Stomach (tissue), 4 donors: ENCODE results near the gene XRCC5.

Experiments
- POLR2A ChIP-seq, 4 donors: fragments of 450-650 bp; IDR thresholded peaks; one replicate each; pipeline ENCODE4 v1.6.1; 2016; ENCODE audit warnings: antibody characterized with exemption in 4 of 4, control low read depth in 2 of 4, mild to moderate bottlenecking in 1 of 4, moderate library complexity in 1 of 4
- POLR2AphosphoS5 ChIP-seq, 3 donors: sonication (generic); formaldehyde crosslinking; IDR thresholded peaks; one replicate each; pipeline ENCODE4 v1.6.1; 2016; ENCODE audit warnings: antibody characterized with exemption in 3 of 3
- TF ChIP-seq, protein P1 (sequence below), 7 experiments: fragments of 450-650 bp in 4 of 7; fragments of 200-600 bp in 3 of 7; sonication (generic) in 3 of 7; IDR thresholded peaks; one replicate each; pipeline ENCODE4 v1.5.1; 2016 to 2019; ENCODE audit warnings: antibody characterized with exemption in 7 of 7, control low read depth in 2 of 7, mild to moderate bottlenecking in 1 of 7

- TF ChIP-seq, protein P1, sequence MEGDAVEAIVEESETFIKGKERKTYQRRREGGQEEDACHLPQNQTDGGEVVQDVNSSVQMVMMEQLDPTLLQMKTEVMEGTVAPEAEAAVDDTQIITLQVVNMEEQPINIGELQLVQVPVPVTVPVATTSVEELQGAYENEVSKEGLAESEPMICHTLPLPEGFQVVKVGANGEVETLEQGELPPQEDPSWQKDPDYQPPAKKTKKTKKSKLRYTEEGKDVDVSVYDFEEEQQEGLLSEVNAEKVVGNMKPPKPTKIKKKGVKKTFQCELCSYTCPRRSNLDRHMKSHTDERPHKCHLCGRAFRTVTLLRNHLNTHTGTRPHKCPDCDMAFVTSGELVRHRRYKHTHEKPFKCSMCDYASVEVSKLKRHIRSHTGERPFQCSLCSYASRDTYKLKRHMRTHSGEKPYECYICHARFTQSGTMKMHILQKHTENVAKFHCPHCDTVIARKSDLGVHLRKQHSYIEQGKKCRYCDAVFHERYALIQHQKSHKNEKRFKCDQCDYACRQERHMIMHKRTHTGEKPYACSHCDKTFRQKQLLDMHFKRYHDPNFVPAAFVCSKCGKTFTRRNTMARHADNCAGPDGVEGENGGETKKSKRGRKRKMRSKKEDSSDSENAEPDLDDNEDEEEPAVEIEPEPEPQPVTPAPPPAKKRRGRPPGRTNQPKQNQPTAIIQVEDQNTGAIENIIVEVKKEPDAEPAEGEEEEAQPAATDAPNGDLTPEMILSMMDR (IDR thresholded peaks at IDR 0.05), result no peak
- TF ChIP-seq POLR2A (IDR thresholded peaks at IDR 0.05) (no peak), POLR2AphosphoS5 (IDR thresholded peaks at IDR 0.05) (no peak)
Measured at GRCh38 chr2:216243026-216243425, 133.9 kb downstream of the XRCC5 start.
